DND-41 (cell line): ENCODE measurements around the gene TMEM135.

Experiments
- EZH2 ChIP-seq: IDR thresholded peaks from 3 replicates; pipeline ENCODE4 v1.6.1; 2012; ENCODE audit warnings: borderline replicate concordance, low read depth, mild to moderate bottlenecking, moderate library complexity, low read length, inconsistent platforms; ENCODE audit not compliant: severe bottlenecking
- TF ChIP-seq, protein P1 (sequence below): IDR thresholded peaks from 2 replicates; pipeline ENCODE4 v1.5.1; 2012; ENCODE audit warnings: borderline replicate concordance, low read length, moderate library complexity, mild to moderate bottlenecking; ENCODE audit not compliant: poor library complexity, severe bottlenecking; ENCODE audit errors: extremely low read depth

DNA sequence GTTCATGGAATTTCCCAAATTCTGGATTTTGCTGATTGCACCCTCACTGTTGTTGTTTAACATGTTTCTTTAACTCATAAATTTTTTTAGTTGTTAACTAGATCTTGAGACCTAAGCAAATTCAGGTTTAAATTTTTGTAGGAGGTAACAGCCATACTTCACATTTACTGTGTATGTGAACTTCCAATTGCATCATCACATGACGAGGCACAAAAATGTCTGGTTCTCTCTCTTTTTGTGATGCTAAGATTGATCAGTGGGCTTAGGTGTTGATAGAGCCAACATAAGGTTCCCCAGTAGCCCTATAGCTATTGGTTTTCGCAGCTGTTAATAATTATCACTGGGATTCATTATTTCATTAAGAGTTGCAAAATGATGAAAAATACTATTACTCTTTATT lies 277.5 kb downstream of the TMEM135 start:
- TF ChIP-seq, protein P1, sequence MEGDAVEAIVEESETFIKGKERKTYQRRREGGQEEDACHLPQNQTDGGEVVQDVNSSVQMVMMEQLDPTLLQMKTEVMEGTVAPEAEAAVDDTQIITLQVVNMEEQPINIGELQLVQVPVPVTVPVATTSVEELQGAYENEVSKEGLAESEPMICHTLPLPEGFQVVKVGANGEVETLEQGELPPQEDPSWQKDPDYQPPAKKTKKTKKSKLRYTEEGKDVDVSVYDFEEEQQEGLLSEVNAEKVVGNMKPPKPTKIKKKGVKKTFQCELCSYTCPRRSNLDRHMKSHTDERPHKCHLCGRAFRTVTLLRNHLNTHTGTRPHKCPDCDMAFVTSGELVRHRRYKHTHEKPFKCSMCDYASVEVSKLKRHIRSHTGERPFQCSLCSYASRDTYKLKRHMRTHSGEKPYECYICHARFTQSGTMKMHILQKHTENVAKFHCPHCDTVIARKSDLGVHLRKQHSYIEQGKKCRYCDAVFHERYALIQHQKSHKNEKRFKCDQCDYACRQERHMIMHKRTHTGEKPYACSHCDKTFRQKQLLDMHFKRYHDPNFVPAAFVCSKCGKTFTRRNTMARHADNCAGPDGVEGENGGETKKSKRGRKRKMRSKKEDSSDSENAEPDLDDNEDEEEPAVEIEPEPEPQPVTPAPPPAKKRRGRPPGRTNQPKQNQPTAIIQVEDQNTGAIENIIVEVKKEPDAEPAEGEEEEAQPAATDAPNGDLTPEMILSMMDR = no peak
- TF ChIP-seq EZH2 = no peak
